Fibroblast of lung (primary cell): ENCODE results near the gene RHEB. TPM values are rescaled to one million over a fixed set of nuclear protein-coding genes. Genes with fewer than 3 reads are reported as not detected.
A peak's percentile ranks its signal among the peaks of the same experiment; 100 is the strongest.

Experiments used
- DNase-seq, 2 donors: peaks; one replicate each; pipeline versions ENCODE4 v3.0.0 to v3.0.0-alpha.2; 2010; ENCODE audit warnings: low read depth in 2 of 2
- H2AFZ ChIP-seq: 2 replicates; pipeline ENCODE4 v1.5.1; 2012; ENCODE audit warnings: low read length, control low read depth, inconsistent platforms
- H3K27ac ChIP-seq: 2 replicates; pipeline ENCODE4 v1.5.1; 2011; ENCODE audit warnings: low read length, control low read depth; ENCODE audit not compliant: insufficient read depth
- H3K27me3 ChIP-seq: 2 replicates; pipeline ENCODE4 v1.5.1; 2011; ENCODE audit warnings: mild to moderate bottlenecking, low read length; ENCODE audit not compliant: control insufficient read depth, insufficient read depth
- H3K36me3 ChIP-seq: 2 replicates; pipeline ENCODE4 v1.5.1; 2011; ENCODE audit warnings: low read length; ENCODE audit not compliant: control insufficient read depth, insufficient read depth
- H3K4me1 ChIP-seq: 2 replicates; pipeline ENCODE4 v1.5.1; 2011; ENCODE audit warnings: low read length; ENCODE audit not compliant: control insufficient read depth, insufficient read depth; ENCODE audit errors: extremely low read depth
- H3K4me2 ChIP-seq: 2 replicates; pipeline ENCODE4 v1.5.1; 2011; ENCODE audit warnings: low read length, control low read depth; ENCODE audit not compliant: insufficient read depth; ENCODE audit errors: extremely low read depth
- H3K4me3 ChIP-seq, 4 experiments: fragments of 200-600 bp in 1 of 4; sonication (generic) in 1 of 4; replicated peaks in 1 of 4; 2 replicates each; pipeline ENCODE4 v1.5.1; 2011 to 2016; ENCODE audit warnings: low read length in 4 of 4, low read depth in 3 of 4, mild to moderate bottlenecking in 3 of 4, control low read depth in 2 of 4, inconsistent platforms in 1 of 4, mixed read lengths in 1 of 4; ENCODE audit not compliant: insufficient read depth in 1 of 4; ENCODE audit errors: control extremely low read depth in 1 of 4
- H3K79me2 ChIP-seq: 2 replicates; pipeline ENCODE4 v1.5.1; 2012; ENCODE audit warnings: mild to moderate bottlenecking, low read length, inconsistent platforms; ENCODE audit not compliant: control insufficient read depth, insufficient read depth
- H3K9ac ChIP-seq: 2 replicates; pipeline ENCODE4 v1.5.1; 2011; ENCODE audit warnings: mild to moderate bottlenecking, low read length, control low read depth; ENCODE audit not compliant: insufficient read depth
- H3K9me3 ChIP-seq: 2 replicates; pipeline ENCODE4 v1.5.1; 2012; ENCODE audit warnings: low read depth, low read length; ENCODE audit not compliant: control insufficient read depth, insufficient read depth
- H4K20me1 ChIP-seq: 2 replicates; pipeline ENCODE4 v1.5.1; 2011; ENCODE audit warnings: low read length; ENCODE audit not compliant: control insufficient read depth, insufficient read depth; ENCODE audit errors: extremely low read depth
- EZH2 ChIP-seq: IDR thresholded peaks from 2 replicates; pipeline ENCODE4 v1.5.1; 2012; ENCODE audit warnings: low read length, control low read depth, mild to moderate bottlenecking; ENCODE audit errors: missing control alignments
- polyA plus RNA-seq, 2 donors: library from polyadenylated mRNA; depleted of rRNA in 1 of 2; stranded (reverse) in 1 of 2; unstranded in 1 of 2; fragments of >200 nt; gene quantifications; 2 replicates each; pipeline ENCODE4 v1.2.1, GENCODE V29; 2011 to 2012; ENCODE audit warnings: missing spikeins in 1 of 2
- total RNA-seq: library from RNA; depleted of rRNA; stranded (reverse); fragments of >200 nt; gene quantifications from 2 replicates; pipeline ENCODE4 v1.2.1, GENCODE V29; 2014
- TF ChIP-seq, protein P1 (sequence below), 2 donors: IDR thresholded peaks in 1 of 2; conservative IDR thresholded peaks in 1 of 2; 1 replicate in 1 of 2; 2 replicates in 1 of 2; pipeline ENCODE4 v1.5.1; 2011 to 2012; ENCODE audit warnings: low read length in 2 of 2, control low read depth in 1 of 2, inconsistent platforms in 1 of 2, low read depth in 1 of 2, mild to moderate bottlenecking in 1 of 2

The RHEB gene
- total and polyA plus RNA-seq, 2 donors (not counting 1 experiment from before 2014, with no cell fraction given) = 81.4 to 135 TPM

DNA sequence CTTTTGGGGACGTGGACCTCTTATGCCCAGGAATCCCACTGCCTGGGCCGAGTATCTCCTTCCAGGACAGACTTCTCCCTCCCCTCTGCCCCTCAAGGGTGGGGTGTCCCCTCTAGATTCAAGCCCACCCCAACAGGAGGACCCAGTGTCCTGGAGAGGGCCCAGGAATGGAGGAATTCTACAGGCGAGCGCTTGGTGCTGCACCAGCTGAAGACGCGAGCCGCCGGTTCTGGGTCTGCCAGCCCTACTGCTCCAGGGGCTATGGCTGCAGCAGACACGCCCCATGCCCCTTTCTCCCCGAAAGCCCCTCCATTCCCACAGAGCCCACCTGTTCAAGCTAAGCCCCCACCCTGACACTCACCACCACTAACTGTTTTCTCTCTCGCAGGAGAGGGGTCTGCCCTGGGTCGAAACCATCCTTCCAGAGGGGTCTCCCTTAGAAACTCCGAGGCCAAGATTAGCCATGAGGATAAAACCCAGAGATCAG is 88.4 kb downstream of the RHEB start:
- no peaks in the 10 kb centered on the region for H4K20me1 ChIP-seq
- no peaks in the 10 kb centered on the region for H3K79me2 ChIP-seq
- H3K4me2 ChIP-seq = no peak overlapping the region
- TF ChIP-seq, protein P1, sequence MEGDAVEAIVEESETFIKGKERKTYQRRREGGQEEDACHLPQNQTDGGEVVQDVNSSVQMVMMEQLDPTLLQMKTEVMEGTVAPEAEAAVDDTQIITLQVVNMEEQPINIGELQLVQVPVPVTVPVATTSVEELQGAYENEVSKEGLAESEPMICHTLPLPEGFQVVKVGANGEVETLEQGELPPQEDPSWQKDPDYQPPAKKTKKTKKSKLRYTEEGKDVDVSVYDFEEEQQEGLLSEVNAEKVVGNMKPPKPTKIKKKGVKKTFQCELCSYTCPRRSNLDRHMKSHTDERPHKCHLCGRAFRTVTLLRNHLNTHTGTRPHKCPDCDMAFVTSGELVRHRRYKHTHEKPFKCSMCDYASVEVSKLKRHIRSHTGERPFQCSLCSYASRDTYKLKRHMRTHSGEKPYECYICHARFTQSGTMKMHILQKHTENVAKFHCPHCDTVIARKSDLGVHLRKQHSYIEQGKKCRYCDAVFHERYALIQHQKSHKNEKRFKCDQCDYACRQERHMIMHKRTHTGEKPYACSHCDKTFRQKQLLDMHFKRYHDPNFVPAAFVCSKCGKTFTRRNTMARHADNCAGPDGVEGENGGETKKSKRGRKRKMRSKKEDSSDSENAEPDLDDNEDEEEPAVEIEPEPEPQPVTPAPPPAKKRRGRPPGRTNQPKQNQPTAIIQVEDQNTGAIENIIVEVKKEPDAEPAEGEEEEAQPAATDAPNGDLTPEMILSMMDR (conservative IDR thresholded peaks at IDR 0.05 in 1 of 2, IDR thresholded peaks at IDR 0.05 in 1 of 2; ENCODE audit: low read depth in 1 of 2, low read length in 2 of 2) = no peak
- no peak for TF ChIP-seq EZH2
- H2AFZ ChIP-seq = no peak overlapping the region
- H3K9ac ChIP-seq = no peak overlapping the region
- no peak overlapping the region for H3K27ac ChIP-seq
- DNase-seq = no peak
- H3K4me1 ChIP-seq = peaks cover 14% of the 10 kb centered on the region
- H3K4me3 ChIP-seq = no peak overlapping the region
- H3K27me3 ChIP-seq = no peaks in the 10 kb centered on the region
- H3K36me3 ChIP-seq = no peaks in the 10 kb centered on the region
- H3K9me3 ChIP-seq = no peaks in the 10 kb centered on the region

DNA sequence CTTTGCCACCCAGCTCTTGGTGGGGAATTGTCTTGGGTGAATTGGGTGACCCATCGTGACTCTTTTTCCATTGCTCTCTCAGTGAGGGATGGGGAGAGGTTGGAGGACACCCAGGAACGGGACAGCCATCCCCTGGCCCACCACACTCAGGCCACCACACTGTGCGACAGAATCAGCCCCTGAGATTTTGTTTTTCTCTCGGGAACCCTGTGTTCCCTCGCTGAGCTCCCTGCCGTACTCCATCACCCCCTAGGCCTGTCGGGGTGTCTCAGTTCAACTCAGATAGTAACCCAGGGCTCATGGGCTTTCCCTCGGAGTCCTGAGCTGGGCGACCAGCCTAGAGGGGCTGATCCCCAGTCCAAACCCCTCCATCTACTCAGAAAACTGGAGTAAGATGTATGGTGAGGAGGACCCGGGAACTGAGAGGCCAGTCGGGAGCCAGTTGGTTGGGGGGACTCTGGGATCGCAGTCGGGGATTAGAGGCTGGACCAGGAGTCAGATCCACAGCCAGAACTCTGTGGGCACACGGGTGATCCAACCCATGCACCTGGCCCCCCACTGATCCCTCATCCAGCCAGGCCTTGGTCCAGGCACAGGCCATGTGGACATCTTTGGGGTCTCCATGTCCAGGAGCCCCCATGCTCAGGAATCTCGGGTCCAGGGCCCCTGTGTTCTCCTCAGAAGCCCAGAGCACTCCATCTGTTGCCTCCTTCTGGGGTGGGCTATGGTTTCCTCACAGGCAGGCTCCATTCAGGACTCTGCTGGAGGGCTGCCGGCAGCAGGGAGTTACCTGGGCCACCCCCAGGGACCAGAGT is 89.1 kb downstream of the RHEB start:
- Histone ChIP-seq H3K27ac (no peak overlapping the region), H3K27me3 (no peaks in the 10 kb centered on the region), H3K79me2 (no peaks in the 10 kb centered on the region), H3K4me1 (peaks cover 15% of the 10 kb centered on the region), H2AFZ (no peak overlapping the region), H3K4me2 (no peak overlapping the region), H3K36me3 (no peaks in the 10 kb centered on the region), H4K20me1 (no peaks in the 10 kb centered on the region), H3K9me3 (no peaks in the 10 kb centered on the region), H3K4me3 (no peak overlapping the region), H3K9ac (no peak overlapping the region)
- no peak for TF ChIP-seq EZH2
- TF ChIP-seq, protein P1 (conservative IDR thresholded peaks at IDR 0.05 in 1 of 2, IDR thresholded peaks at IDR 0.05 in 1 of 2; ENCODE audit: low read depth in 1 of 2, low read length in 2 of 2) = no peak
- DNase-seq = no peak

DNA sequence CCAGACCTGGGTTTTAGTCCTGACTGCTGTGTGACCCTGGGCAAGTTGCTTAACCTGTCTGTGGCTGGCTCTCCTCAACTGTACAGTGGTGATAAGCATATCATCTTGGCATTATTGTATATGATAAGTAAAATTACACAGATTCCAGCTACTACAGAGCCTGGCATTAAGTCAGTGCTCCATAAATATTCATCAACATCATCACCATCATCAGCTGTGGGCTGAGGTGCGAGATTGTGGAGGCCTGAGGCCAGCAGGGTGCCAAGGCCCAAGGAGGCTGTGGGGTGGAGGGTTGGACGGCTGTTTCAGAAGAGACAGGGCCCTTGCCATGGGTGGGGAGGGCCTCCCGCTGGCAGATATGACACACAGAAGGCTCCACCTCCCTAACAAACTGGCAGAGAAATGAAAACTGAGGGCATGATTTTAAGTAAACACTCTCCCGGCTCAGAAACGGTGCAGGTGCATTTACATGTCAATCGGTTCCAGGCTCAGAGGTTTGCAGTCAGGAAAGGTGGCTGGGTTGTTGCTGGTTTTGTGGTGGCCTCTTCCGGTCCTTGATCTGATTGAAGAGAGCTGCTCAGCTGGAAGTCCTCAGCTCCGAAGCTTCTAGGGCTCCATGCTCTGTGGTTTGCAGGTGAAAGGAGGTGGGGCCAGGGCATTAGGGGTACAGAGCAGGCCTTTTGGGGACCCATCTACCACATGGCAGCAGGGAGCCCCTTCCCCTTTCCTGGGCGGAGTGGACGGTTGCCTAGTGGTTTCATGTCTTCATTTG is 89.9 kb downstream of the RHEB start:
- Histone ChIP-seq H3K4me1 (peaks cover 17% of the 10 kb centered on the region), H3K4me2 (no peak overlapping the region)
- DNase-seq = peak in 1 of 2 donors; percentile 14

More for the DNA sequence above, 89.9 kb downstream of the RHEB start:
- Histone ChIP-seq H3K4me3 (no peak overlapping the region), H2AFZ (no peak overlapping the region), H3K9me3 (no peaks in the 10 kb centered on the region), H3K27me3 (no peaks in the 10 kb centered on the region), H3K9ac (no peak overlapping the region), H3K79me2 (no peaks in the 10 kb centered on the region), H4K20me1 (no peaks in the 10 kb centered on the region), H3K27ac (no peak overlapping the region), H3K36me3 (no peaks in the 10 kb centered on the region)
- TF ChIP-seq EZH2 = no peak
